Right ventricle myocardium inferior (tissue), 1 donor: Measurements from ENCODE around the gene PAX4. TPM values are rescaled to one million over a fixed set of nuclear protein-coding genes. Genes with fewer than 3 reads are reported as not detected.
"Not testable (repeated sequence)": the region's sequence is repeated elsewhere in the genome, so short reads cannot be mapped to it uniquely, and the experiment has no call there.

Source experiments
- ATAC-seq: fragments of 200-7000 bp; cut with Tn5 transposase; one replicate; pipeline ENCODE4 v1.9.1; 2020; ENCODE audit warnings: mild to moderate bottlenecking, moderate library complexity
- DNase-seq: peaks from one replicate; pipeline ENCODE4 v3.0.0; 2021; ENCODE audit errors: missing footprints
- intact Hi-C: fragments of 100-400 bp; cut with DNase I; formaldehyde crosslinking; loops from one replicate; pipeline ENCODE4 v1.11.0; 2022
- total RNA-seq: library from RNA; stranded (reverse); fragmentation: NEBNext Ultra II Directional; extraction: Animal tissue kit (Norgen Biotek cat#: 25700); gene quantifications from one replicate; pipeline ENCODE4 v1.2.1, GENCODE V29; 2021
- donor health status: DM: no; HTN: yes; CAD: no; lungs with severe emphysema.

The PAX4 gene
- total RNA-seq, 1 donor from 2014 or later: not detected

- intact Hi-C loops: loop anchor here (2.0 kb wide), 2 partner anchors 61 to 197 kb away; partner anchors contain the start of gene ZNF800
- no peak for DNase-seq
- ATAC-seq: no peak
These were observed 28.0 kb downstream of the PAX4 start for GRCh38 chr7:127589896-127590295.

DNA sequence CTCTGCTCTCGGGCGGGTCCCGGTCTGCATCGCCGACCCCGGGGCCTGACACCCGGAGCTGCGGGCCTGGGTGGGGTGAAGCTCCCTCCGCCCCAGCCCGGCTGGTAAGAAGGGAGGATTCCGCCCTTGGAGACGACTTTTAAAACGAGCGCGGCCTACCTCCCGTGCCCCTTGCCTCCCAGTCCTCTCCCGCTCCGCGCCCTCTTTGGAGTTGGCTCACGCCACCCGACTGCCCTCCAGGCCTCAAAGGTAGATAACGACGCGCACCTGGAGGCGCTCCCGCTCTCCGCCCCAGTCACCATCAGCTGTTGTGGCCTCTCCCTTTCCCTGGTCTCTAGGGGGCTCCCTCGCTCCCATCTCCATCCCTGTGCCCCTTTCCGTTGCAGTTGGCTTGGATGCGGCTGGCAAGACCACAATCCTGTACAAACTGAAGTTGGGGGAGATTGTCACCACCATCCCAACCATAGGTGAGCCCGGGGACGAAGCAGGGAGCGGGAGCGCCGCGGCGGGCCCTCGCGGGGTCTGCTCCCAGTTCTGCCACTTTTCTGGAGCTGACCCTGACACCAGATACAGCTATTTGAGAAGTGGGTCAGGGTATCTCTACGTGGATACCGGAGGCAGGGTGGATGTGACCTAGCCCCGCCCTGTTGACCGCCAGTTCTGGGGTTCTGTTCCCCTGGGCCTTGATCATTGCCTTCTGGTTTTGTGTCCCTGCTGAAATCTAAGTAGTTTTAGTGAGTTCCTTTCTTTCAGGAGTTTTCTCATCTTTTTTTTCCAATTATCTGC is 29.1 kb downstream of the PAX4 start:
- DNase-seq (no peak), ATAC-seq (peak; percentile 27)
- intact Hi-C loops: loop anchor here (2.0 kb wide), 2 partner anchors 62 to 196 kb away; partner anchors contain the start of gene ZNF800

DNA sequence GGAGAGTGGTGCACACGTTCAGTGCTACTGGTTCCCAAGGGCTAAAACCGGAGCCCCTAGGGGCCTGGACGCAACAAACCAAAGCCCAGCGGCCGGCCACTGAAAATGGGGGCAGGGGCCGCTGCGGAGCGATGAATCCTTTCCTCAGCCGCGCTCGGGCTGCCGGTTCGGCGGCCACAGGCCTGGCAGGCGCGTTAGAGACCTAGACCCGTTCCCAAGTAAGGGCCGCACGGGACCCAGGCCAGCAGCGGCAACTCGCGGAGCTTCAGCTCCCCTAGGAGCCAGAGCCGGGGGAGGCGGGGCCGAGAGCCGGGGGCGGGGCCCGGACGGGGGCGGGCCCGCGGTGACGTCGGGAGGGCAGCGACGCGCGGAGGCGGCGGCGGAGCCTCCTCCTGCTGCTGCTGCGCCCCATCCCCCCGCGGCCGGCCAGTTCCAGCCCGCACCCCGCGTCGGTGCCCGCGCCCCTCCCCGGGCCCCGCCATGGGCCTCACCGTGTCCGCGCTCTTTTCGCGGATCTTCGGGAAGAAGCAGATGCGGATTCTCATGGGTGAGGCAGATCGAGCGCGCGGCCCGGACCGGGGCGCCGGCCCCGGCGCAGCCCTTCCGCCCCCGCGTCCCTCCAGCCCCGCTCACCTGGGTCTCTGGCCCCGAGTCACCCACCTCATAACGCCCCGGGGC is 29.8 kb downstream of the PAX4 start, which contains the start of gene ARF5:
ARF5 (plus strand) TSS at position 393 of the 678 bp plus-strand sequence; CDS start at position 481, 88 bp downstream.
- peak; percentile 94 for DNase-seq
- intact Hi-C loops: loop anchor here (2.0 kb wide), 2 partner anchors 63 to 195 kb away; partner anchors contain the start of gene ZNF800
- peak; percentile 94 for ATAC-seq

- no peak for ATAC-seq
- DNase-seq: no peak
- intact Hi-C loops: loop anchor here (2.0 kb wide), 2 partner anchors 63 to 195 kb away; partner anchors contain the start of gene ZNF800
These were observed 30.3 kb downstream of the PAX4 start for GRCh38 chr7:127587663-127588018.

DNA sequence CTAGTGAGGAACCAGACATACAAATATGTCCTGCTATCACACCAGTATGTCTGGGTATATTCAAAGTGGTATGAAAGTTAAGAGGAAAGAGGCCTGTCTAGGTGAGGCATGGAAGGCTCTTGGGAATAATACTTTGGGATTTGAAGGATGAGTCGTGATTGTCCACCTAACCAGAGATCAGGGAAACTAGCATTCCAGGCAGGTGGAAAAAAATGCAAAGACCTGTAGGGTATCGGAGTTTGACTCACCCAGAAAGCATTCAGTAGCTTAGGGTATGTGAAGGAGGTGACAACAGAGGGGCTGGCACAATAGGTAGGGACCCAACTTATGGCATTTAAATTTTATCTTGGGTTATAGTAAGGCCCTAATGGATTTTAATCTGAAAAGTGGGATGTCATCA is 31.6 kb downstream of the PAX4 start:
- no peak for ATAC-seq
- intact Hi-C loops: no loop called here
- DNase-seq: no peak

- DNase-seq: peak; percentile 96
- intact Hi-C loops: no loop called here
- ATAC-seq: peak; percentile 85
These were observed 32.6 kb downstream of the PAX4 start, which contains the start of gene GCC1 for GRCh38 chr7:127585044-127585953. TSS of gene GCC1 (minus strand) at chr7:127585596. CDS start at chr7:127585182, 414 bp downstream.

DNA sequence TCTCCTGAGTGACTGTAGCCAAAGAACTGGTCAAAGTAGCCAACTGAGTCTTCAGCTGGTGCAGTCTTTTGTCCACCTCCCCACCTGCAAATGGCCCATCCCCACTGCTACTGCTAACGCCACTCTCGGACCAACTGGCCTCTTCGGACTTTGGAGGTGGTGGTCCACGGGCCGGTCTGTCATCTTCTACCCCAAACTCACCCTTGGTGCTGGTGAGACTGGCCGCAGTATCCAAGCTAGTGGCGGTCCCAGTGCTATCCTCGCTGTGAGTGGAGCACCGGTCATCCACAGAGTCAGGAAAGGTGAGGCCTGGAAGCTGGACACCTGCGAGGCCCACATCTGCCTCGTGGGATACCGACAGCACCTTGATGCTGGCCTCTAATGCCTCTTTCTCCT is 33.3 kb downstream of the PAX4 start:
- no peak for ATAC-seq
- no peak for DNase-seq

DNA sequence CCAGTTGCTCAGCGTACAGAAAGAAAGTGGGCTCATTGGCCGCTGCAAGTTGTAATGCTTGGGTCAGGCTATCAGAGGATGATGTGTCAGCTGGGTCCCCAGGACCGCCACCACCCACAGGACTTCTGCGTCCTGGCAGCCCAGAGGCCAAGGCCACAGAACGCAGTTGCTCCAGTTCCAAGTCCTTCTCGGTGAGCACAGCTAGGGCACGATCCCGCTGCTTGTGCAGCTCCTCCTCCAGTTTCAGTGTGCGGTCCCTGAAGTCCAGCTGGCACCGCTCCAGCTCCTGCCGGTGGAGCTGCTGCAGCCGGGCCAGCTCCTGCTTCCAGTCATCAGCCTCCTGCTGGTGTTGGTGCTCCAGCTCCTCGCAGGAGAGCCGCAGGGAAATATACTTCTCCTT is 35.6 kb downstream of the PAX4 start:
- ATAC-seq (peak; percentile 53), DNase-seq (peak; percentile 89)
- intact Hi-C loops: no loop called here

More for the DNA sequence above, 33.3 kb downstream of the PAX4 start:
- intact Hi-C loops: no loop called here

GRCh38 chr7:127581716-127582115 is 36.2 kb downstream of the PAX4 start:
- ATAC-seq (no peak), DNase-seq (no peak)
- intact Hi-C loops: no loop called here

GRCh38 chr7:127580612-127581011 is 37.3 kb downstream of the PAX4 start:
- ATAC-seq (no peak), DNase-seq (no peak)
- intact Hi-C loops: no loop called here

DNA sequence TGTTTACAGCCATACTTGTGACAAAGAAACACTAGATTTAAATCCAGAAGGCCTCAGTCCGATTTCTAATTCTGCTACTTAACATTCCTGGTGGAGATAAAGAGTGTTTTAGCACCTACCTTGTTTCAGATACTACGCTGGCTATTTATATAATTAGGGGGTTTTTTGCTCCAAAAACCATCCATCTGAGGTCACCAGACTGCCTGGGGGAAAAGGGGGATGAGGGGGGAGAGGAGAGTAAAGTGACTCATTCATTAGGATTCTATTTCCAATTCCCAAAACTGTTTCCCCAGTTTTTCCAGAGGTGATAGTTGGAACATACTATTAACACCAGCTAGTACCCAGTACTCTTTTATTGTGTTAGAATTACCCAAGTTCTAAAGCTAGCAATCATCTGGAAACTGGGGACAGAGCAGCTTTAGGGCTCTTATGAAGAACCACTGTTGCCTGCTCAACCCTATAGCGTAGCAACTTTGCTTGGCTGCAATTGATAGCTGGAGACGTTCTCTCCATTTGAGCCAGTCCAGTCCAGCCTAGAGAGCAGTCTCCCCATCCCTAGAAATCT is 39.1 kb downstream of the PAX4 start:
- ATAC-seq (no peak), DNase-seq (no peak)
- intact Hi-C loops: no loop called here

DNA sequence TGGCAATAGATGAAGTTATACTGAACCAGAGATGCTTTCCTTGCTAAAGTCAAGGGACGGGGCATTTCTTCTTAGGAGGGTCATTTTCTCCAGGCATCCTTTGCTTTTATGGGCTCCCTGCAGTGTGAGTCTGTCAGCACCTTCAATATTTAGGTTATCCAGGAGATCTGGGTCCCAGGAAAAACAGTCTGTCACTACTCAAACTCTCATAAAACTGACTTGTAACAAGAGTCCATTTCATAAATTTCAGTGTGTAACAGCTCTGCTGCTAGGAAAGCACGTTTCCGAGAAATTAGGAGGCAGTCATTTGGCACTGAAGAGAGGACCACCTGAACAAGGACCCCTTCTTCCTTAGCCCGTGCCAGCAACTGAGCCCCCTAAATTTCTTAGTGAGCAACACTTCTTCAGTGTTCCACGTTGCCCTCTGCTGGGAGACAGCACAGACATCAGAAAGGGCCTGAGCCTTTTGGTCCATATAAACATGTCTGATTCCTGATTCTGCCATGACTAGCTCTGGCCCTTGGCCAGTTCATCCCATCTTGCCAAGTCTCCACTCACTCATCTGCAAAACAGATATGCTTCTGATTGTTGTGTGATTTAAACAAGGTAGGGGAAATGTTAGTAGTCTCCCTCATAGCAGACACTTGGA is 39.8 kb downstream of the PAX4 start:
- intact Hi-C loops: no loop called here
- ATAC-seq: no peak
- DNase-seq: no peak

GRCh38 chr7:127571741-127572505 is 46.0 kb downstream of the PAX4 start:
- ATAC-seq: no peak
- intact Hi-C loops: no loop called here
- no peak for DNase-seq

DNA sequence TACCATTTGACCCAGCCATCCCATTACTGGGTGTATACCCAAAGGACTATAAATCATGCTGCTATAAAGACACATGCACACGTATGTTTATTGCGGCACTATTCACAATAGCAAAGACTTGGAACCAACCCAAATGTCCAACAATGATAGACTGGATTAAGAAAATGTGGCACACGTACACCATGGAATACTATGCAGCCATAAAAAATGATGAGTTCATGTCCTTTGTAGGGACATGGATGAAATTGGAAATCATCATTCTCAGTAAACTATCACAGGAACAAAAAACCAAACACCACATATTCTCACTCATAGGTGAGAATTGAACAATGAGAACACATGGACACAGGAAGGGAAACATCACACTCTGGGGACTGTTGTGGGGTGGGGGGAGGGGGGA is 49.9 kb downstream of the PAX4 start:
- DNase-seq, intact Hi-C loops, ATAC-seq: not testable (repeated sequence)

GRCh38 chr7:127566242-127566641 is 51.7 kb downstream of the PAX4 start:
- intact Hi-C loops: no loop called here
- DNase-seq: no peak
- no peak for ATAC-seq
